ENCODE data around the gene LRCH1.

The LRCH1 gene

GRCh38 chr13:46530084-46530935 lies 22.7 kb upstream of the LRCH1 start:
- no peaks in the 10 kb centered on the region for H3K4me1 ChIP-seq (ENCODE audit: low read depth, poor library complexity, severe bottlenecking)
- H2AFZ ChIP-seq (ENCODE audit: low read depth): no peak overlapping the region
- H3K4me3 ChIP-seq (IDR thresholded peaks at IDR 0.05; ENCODE audit: insufficient read depth, low read depth, low read length): no peak overlapping the region
- no peaks in the 10 kb centered on the region for H4K20me1 ChIP-seq (ENCODE audit: insufficient read depth)
- H3K4me2 ChIP-seq: no peak overlapping the region
- no peak overlapping the region for H3K9ac ChIP-seq
- no peak overlapping the region for H3K27ac ChIP-seq
- H3K36me3 ChIP-seq (ENCODE audit: insufficient read depth): no peaks in the 10 kb centered on the region
- H3K27me3 ChIP-seq (ENCODE audit: insufficient read depth, low read depth): no peaks in the 10 kb centered on the region
- H3K79me2 ChIP-seq (ENCODE audit: insufficient read depth, low read depth): no peaks in the 10 kb centered on the region
- no peak for TF ChIP-seq CTCF (conservative IDR thresholded peaks at IDR 0.05; ENCODE audit: low read depth, low read length)

- H3K9ac ChIP-seq: no peak overlapping the region
- H3K4me1 ChIP-seq (ENCODE audit: low read depth, poor library complexity, severe bottlenecking): no peaks in the 10 kb centered on the region
- no peaks in the 10 kb centered on the region for H3K27me3 ChIP-seq (ENCODE audit: insufficient read depth, low read depth)
- H3K27ac ChIP-seq: no peak overlapping the region
- H3K4me3 ChIP-seq (IDR thresholded peaks at IDR 0.05; ENCODE audit: insufficient read depth, low read depth, low read length): no peak overlapping the region
- H3K4me2 ChIP-seq: no peak overlapping the region
- H2AFZ ChIP-seq (ENCODE audit: low read depth): no peak overlapping the region
- no peak for TF ChIP-seq CTCF (conservative IDR thresholded peaks at IDR 0.05; ENCODE audit: low read depth, low read length)
- H3K79me2 ChIP-seq (ENCODE audit: insufficient read depth, low read depth): no peaks in the 10 kb centered on the region
- no peaks in the 10 kb centered on the region for H4K20me1 ChIP-seq (ENCODE audit: insufficient read depth)
- H3K36me3 ChIP-seq (ENCODE audit: insufficient read depth): no peaks in the 10 kb centered on the region
Observed at GRCh38 chr13:46531953-46532352, 21.0 kb upstream of the LRCH1 start.

GRCh38 chr13:46535002-46535401 lies 18.0 kb upstream of the LRCH1 start:
- H3K27me3 ChIP-seq (ENCODE audit: insufficient read depth, low read depth): no peaks in the 10 kb centered on the region
- no peak overlapping the region for H3K4me3 ChIP-seq (IDR thresholded peaks at IDR 0.05; ENCODE audit: insufficient read depth, low read depth, low read length)
- no peak overlapping the region for H3K9ac ChIP-seq
- no peaks in the 10 kb centered on the region for H4K20me1 ChIP-seq (ENCODE audit: insufficient read depth)
- no peaks in the 10 kb centered on the region for H3K4me1 ChIP-seq (ENCODE audit: low read depth, poor library complexity, severe bottlenecking)
- H3K36me3 ChIP-seq (ENCODE audit: insufficient read depth): no peaks in the 10 kb centered on the region
- H3K4me2 ChIP-seq: no peak overlapping the region
- no peak overlapping the region for H2AFZ ChIP-seq (ENCODE audit: low read depth)
- no peak for TF ChIP-seq CTCF (conservative IDR thresholded peaks at IDR 0.05; ENCODE audit: low read depth, low read length)
- no peak overlapping the region for H3K27ac ChIP-seq
- H3K79me2 ChIP-seq (ENCODE audit: insufficient read depth, low read depth): no peaks in the 10 kb centered on the region

- Histone ChIP-seq H3K27ac (no peak overlapping the region), H3K4me3 (IDR thresholded peaks at IDR 0.05; ENCODE audit: insufficient read depth, low read depth, low read length) (no peak overlapping the region), H3K79me2 (ENCODE audit: insufficient read depth, low read depth) (no peaks in the 10 kb centered on the region), H2AFZ (ENCODE audit: low read depth) (no peak overlapping the region), H3K9ac (no peak overlapping the region), H3K4me2 (no peak overlapping the region), H3K4me1 (ENCODE audit: low read depth, poor library complexity, severe bottlenecking) (no peaks in the 10 kb centered on the region), H4K20me1 (ENCODE audit: insufficient read depth) (no peaks in the 10 kb centered on the region), H3K27me3 (ENCODE audit: insufficient read depth, low read depth) (no peaks in the 10 kb centered on the region), H3K36me3 (ENCODE audit: insufficient read depth) (no peaks in the 10 kb centered on the region)
- TF ChIP-seq CTCF (conservative IDR thresholded peaks at IDR 0.05; ENCODE audit: low read depth, low read length): no peak
Observed at GRCh38 chr13:46535825-46536224, 17.1 kb upstream of the LRCH1 start.

Data from KMS-11 (cell line).